ENCODE results near the gene SPAG4.

DNA sequence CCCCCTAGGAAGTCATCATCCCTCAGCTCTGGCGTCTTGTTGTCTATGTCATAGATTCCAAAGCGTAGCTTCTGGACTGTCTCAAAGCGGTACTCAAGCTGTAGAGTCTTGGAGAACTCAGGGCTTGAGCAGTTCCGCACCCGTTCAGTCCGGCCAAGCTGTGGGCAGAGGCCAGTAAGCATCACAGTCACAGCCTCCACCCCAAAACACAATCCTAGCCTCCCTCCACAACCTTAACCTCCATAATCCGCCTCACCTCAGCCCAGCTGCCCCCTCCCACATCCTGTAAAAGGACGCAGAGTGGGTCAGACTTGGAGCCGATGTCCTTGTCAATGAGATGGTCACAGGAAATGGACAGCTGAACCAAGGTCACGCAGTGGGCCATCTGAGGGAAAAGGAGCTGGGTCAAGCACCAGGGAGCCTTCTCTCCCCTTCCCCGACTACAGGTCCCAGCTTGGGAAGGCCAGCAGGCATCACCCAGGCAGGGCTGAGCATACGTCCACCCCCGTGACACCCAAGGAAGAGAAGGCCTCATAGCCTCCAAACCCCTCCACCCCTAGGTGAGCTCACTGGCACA is 17.0 kb downstream of the SPAG4 start:
- TF ChIP-seq CTCF (conservative IDR thresholded peaks at IDR 0.05) (no peak), EZH2 (IDR thresholded peaks at IDR 0.05; ENCODE audit: low read depth) (no peak)

Measured in PC-9 (cell line).